GM23338 (cell line): ENCODE data around the gene INPP4B. TPM values are rescaled to one million over a fixed set of nuclear protein-coding genes. Genes with fewer than 3 reads are reported as not detected.

Source experiments
- ATAC-seq: fragments of 200-7000 bp; cut with Tn5 transposase; 3 replicates; pipeline ENCODE4 v1.9.1; 2020
- DNase-seq: peaks from one replicate; pipeline ENCODE4 v3.0.0-alpha.2; 2015; ENCODE audit warnings: low spot score
- H2AFZ ChIP-seq: fragments of 200-600 bp; sonication (generic); 2 replicates; pipeline ENCODE4 v1.8.0; 2016; ENCODE audit warnings: antibody characterized with exemption, mild to moderate bottlenecking, moderate library complexity
- H3F3A ChIP-seq: fragments of 200-600 bp; sonication (generic); replicated peaks from 2 replicates; pipeline ENCODE4 v1.8.0; 2017; ENCODE audit warnings: antibody characterized with exemption, mixed run types, low read depth
- H3K27ac ChIP-seq: fragments of 200-600 bp; sonication (generic); 2 replicates; pipeline ENCODE4 v1.6.1; 2016; ENCODE audit warnings: low read depth
- H3K27me3 ChIP-seq: fragments of 200-600 bp; sonication (generic); 2 replicates; pipeline ENCODE4 v1.8.0; 2016; ENCODE audit warnings: mild to moderate bottlenecking, mixed run types, moderate library complexity; ENCODE audit not compliant: insufficient read depth
- H3K36me3 ChIP-seq: fragments of 200-600 bp; sonication (generic); 2 replicates; pipeline ENCODE4 v1.8.0; 2016; ENCODE audit warnings: mild to moderate bottlenecking; ENCODE audit not compliant: insufficient read depth
- H3K4me1 ChIP-seq: fragments of 200-600 bp; sonication (generic); 2 replicates; pipeline ENCODE4 v1.8.0; 2016; ENCODE audit warnings: mild to moderate bottlenecking, moderate library complexity; ENCODE audit not compliant: insufficient read depth
- H3K4me2 ChIP-seq: fragments of 200-600 bp; sonication (generic); 2 replicates; pipeline ENCODE4 v1.7.1; 2017; ENCODE audit warnings: mixed run types
- H3K4me3 ChIP-seq: fragments of 200-600 bp; sonication (generic); 2 replicates; pipeline ENCODE4 v1.6.1; 2016; ENCODE audit warnings: mixed run types
- H3K79me2 ChIP-seq: fragments of 200-600 bp; sonication (generic); replicated peaks from 2 replicates; pipeline ENCODE4 v1.8.0; 2017; ENCODE audit warnings: mild to moderate bottlenecking; ENCODE audit not compliant: insufficient read depth
- H3K9me2 ChIP-seq: fragments of 200-600 bp; sonication (generic); 2 replicates; pipeline ENCODE4 v1.8.0; 2017; ENCODE audit not compliant: insufficient read depth
- H4K20me1 ChIP-seq: fragments of 200-600 bp; sonication (generic); replicated peaks from 2 replicates; pipeline ENCODE4 v1.8.0; 2017; ENCODE audit warnings: mild to moderate bottlenecking; ENCODE audit not compliant: insufficient read depth
- H3K27ac Mint-ChIP-seq: 2 replicates; pipeline ENCODE4 v1.8.0; 2020; ENCODE audit warnings: inconsistent platforms, mild to moderate bottlenecking, moderate library complexity, mixed read lengths
- H3K27me3 Mint-ChIP-seq: 3 replicates; pipeline ENCODE4 v1.8.0; 2022; ENCODE audit warnings: low read depth, mild to moderate bottlenecking, moderate library complexity, mixed read lengths, inconsistent platforms; ENCODE audit not compliant: insufficient read depth, poor library complexity
- H3K36me3 Mint-ChIP-seq: 3 replicates; pipeline ENCODE4 v1.8.0; 2021; ENCODE audit warnings: low read depth, mild to moderate bottlenecking, inconsistent platforms, moderate library complexity, mixed read lengths
- H3K4me1 Mint-ChIP-seq: 3 replicates; pipeline ENCODE4 v1.8.0; 2020; ENCODE audit warnings: mild to moderate bottlenecking, inconsistent platforms, mixed read lengths
- H3K4me3 Mint-ChIP-seq: 3 replicates; pipeline ENCODE4 v1.8.0; 2021; ENCODE audit warnings: moderate library complexity, mild to moderate bottlenecking, inconsistent platforms, mixed read lengths
- H3K9me3 Mint-ChIP-seq: 3 replicates; pipeline ENCODE4 v1.8.0; 2020; ENCODE audit warnings: moderate library complexity, mild to moderate bottlenecking, inconsistent platforms, mixed read lengths
- CREB1 ChIP-seq: fragments of 250-450 bp; sonication (Bioruptor Pico); IDR thresholded peaks from 2 replicates; pipeline ENCODE4 v1.5.0; 2020; ENCODE audit warnings: low read depth, mild to moderate bottlenecking, moderate library complexity
- ETS1 ChIP-seq: IDR thresholded peaks from 2 replicates; pipeline ENCODE4 v1.6.1; 2016; ENCODE audit warnings: antibody characterized with exemption
- EZH2phosphoT487 ChIP-seq: fragments of 200-600 bp; sonication (generic); IDR thresholded peaks from one replicate; pipeline ENCODE4 v1.8.1; 2018; ENCODE audit warnings: antibody characterized with exemption; ENCODE audit not compliant: unreplicated experiment
- JUNB ChIP-seq: IDR thresholded peaks from one replicate; pipeline ENCODE4 v1.6.1; 2016; ENCODE audit warnings: antibody characterized with exemption; ENCODE audit not compliant: unreplicated experiment
- POLR2AphosphoS5 ChIP-seq: IDR thresholded peaks from 2 replicates; pipeline ENCODE4 v1.6.1; 2016; ENCODE audit warnings: antibody characterized with exemption, low read depth
- polyA plus RNA-seq: library from polyadenylated mRNA; unstranded; fragments of >200 nt; fragmentation: Nextera tagmentation; extraction: Ambion mirVana; gene quantifications from 2 replicates; pipeline ENCODE4 v1.2.1, GENCODE V29; 2016
- total RNA-seq: library from RNA; depleted of rRNA; stranded (reverse); fragments of >200 nt; shearing (Covaris generic); gene quantifications from 2 replicates; pipeline ENCODE4 v1.2.3, GENCODE V29; 2014
- TF ChIP-seq, protein P1 (sequence below): IDR thresholded peaks from one replicate; pipeline ENCODE4 v1.6.1; 2018; ENCODE audit warnings: antibody characterized with exemption; ENCODE audit not compliant: unreplicated experiment

The INPP4B gene
- total and polyA plus RNA-seq, 2 experiments from 2014 or later = 0.11 to 0.14 TPM

- H3K79me2 ChIP-seq = no peaks in the 10 kb centered on the region
- H3K27me3 Mint-ChIP-seq = no peaks in the 10 kb centered on the region
- ATAC-seq = no peak
Measured at GRCh38 chr4:142339053-142339452, 507.0 kb downstream of the INPP4B start.

GRCh38 chr4:142336251-142336934, 509.7 kb downstream of the INPP4B start:
- H3K4me1 ChIP-seq = no peaks in the 10 kb centered on the region
- no peaks in the 10 kb centered on the region for H3K79me2 ChIP-seq
- no peak overlapping the region for H2AFZ ChIP-seq
- no peaks in the 10 kb centered on the region for H4K20me1 ChIP-seq
- TF ChIP-seq, protein P1, sequence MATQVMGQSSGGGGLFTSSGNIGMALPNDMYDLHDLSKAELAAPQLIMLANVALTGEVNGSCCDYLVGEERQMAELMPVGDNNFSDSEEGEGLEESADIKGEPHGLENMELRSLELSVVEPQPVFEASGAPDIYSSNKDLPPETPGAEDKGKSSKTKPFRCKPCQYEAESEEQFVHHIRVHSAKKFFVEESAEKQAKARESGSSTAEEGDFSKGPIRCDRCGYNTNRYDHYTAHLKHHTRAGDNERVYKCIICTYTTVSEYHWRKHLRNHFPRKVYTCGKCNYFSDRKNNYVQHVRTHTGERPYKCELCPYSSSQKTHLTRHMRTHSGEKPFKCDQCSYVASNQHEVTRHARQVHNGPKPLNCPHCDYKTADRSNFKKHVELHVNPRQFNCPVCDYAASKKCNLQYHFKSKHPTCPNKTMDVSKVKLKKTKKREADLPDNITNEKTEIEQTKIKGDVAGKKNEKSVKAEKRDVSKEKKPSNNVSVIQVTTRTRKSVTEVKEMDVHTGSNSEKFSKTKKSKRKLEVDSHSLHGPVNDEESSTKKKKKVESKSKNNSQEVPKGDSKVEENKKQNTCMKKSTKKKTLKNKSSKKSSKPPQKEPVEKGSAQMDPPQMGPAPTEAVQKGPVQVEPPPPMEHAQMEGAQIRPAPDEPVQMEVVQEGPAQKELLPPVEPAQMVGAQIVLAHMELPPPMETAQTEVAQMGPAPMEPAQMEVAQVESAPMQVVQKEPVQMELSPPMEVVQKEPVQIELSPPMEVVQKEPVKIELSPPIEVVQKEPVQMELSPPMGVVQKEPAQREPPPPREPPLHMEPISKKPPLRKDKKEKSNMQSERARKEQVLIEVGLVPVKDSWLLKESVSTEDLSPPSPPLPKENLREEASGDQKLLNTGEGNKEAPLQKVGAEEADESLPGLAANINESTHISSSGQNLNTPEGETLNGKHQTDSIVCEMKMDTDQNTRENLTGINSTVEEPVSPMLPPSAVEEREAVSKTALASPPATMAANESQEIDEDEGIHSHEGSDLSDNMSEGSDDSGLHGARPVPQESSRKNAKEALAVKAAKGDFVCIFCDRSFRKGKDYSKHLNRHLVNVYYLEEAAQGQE = no peak
- TF ChIP-seq EZH2phosphoT487 = no peak
- H3K4me3 ChIP-seq = no peak overlapping the region
- H3K4me2 ChIP-seq = no peak overlapping the region
- Mint-ChIP-seq H3K4me1 (no peaks in the 10 kb centered on the region), H3K9me3 (peaks cover 21% of the 10 kb centered on the region), H3K36me3 (peaks cover 9% of the 10 kb centered on the region; the same call in 2 of the 3 replicates), H3K27me3 (no peaks in the 10 kb centered on the region), H3K4me3 (no peak overlapping the region), H3K27ac (no peak overlapping the region)
- no peaks in the 10 kb centered on the region for H3K9me2 ChIP-seq
- H3K27me3 ChIP-seq = no peaks in the 10 kb centered on the region
- no peaks in the 10 kb centered on the region for H3F3A ChIP-seq
- ATAC-seq = no peak
- no peak overlapping the region for H3K27ac ChIP-seq
- no peaks in the 10 kb centered on the region for H3K36me3 ChIP-seq
- DNase-seq = no peak

More at GRCh38 chr4:142339053-142339452, 507.0 kb downstream of the INPP4B start:
- Histone ChIP-seq H3K4me1 (no peaks in the 10 kb centered on the region), H3F3A (no peaks in the 10 kb centered on the region), H3K4me3 (no peak overlapping the region), H4K20me1 (no peaks in the 10 kb centered on the region), H2AFZ (no peak overlapping the region), H3K4me2 (no peak overlapping the region), H3K36me3 (no peaks in the 10 kb centered on the region), H3K27me3 (no peaks in the 10 kb centered on the region), H3K9me2 (no peaks in the 10 kb centered on the region), H3K27ac (no peak overlapping the region)
- Mint-ChIP-seq H3K4me3 (no peak overlapping the region), H3K36me3 (peaks cover 9% of the 10 kb centered on the region; the same call in 2 of the 3 replicates), H3K9me3 (peaks cover 21% of the 10 kb centered on the region), H3K27ac (no peak overlapping the region), H3K4me1 (no peaks in the 10 kb centered on the region)
- no peak for DNase-seq
- TF ChIP-seq EZH2phosphoT487 (no peak), CREB1 (CRISPR knock-in tag) (no peak)

- no peaks in the 10 kb centered on the region for H3K9me2 ChIP-seq
- H3K4me3 ChIP-seq = no peak overlapping the region
- H3K4me1 Mint-ChIP-seq = no peaks in the 10 kb centered on the region
- H4K20me1 ChIP-seq = no peaks in the 10 kb centered on the region
- H3K79me2 ChIP-seq = no peaks in the 10 kb centered on the region
- H2AFZ ChIP-seq = no peak overlapping the region
- no peak for ATAC-seq
- H3K27me3 Mint-ChIP-seq = no peaks in the 10 kb centered on the region
- no peak overlapping the region for H3K27ac Mint-ChIP-seq
- no peak for DNase-seq
- H3K27ac ChIP-seq = no peak overlapping the region
- no peak overlapping the region for H3K4me2 ChIP-seq
- no peaks in the 10 kb centered on the region for H3F3A ChIP-seq
- no peaks in the 10 kb centered on the region for H3K27me3 ChIP-seq
- H3K9me3 Mint-ChIP-seq = peaks cover 21% of the 10 kb centered on the region
- no peaks in the 10 kb centered on the region for H3K4me1 ChIP-seq
- no peaks in the 10 kb centered on the region for H3K36me3 ChIP-seq
- peaks cover 9% of the 10 kb centered on the region; the same call in 2 of the 3 replicates for H3K36me3 Mint-ChIP-seq
- H3K4me3 Mint-ChIP-seq = no peak overlapping the region
- TF ChIP-seq POLR2AphosphoS5 (no peak), JUNB (no peak), ETS1 (no peak), CREB1 (CRISPR knock-in tag) (no peak)
Measured at GRCh38 chr4:142334931-142335330, 511.2 kb downstream of the INPP4B start.
